NOMO-1 treated with DMSO at 0.1 percent for 48 hours (cell line): ENCODE data around the gene RAD51B.
"Not testable (repeated sequence)": the region's sequence is repeated elsewhere in the genome, so short reads cannot be mapped to it uniquely, and the experiment has no call there.

Experiments
- DNase-seq: peaks from one replicate; lab custom pipeline; 2025; ENCODE audit not compliant: unreplicated experiment; lab: John Stamatoyannopoulos, UW

The RAD51B gene

DNA sequence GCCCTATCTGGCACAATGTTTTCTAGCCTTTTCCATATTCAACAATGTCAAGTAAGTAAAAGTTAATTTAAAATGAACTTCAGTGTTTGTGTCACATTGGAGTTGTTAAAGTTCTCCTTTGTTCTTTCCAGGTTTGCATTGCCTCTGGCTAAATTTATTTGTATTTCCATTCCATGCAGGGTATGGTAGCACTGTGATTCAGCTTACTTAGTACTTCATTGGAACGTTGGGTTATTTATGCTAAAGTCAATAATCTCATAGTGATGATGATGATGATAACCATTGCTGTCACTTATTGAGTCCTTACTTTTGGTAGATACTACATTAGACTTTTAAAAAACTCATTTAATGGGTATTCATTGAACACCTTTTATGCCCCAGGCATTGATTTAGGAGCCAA, 286.9 kb downstream of the RAD51B start:
- DNase-seq: no peak

DNA sequence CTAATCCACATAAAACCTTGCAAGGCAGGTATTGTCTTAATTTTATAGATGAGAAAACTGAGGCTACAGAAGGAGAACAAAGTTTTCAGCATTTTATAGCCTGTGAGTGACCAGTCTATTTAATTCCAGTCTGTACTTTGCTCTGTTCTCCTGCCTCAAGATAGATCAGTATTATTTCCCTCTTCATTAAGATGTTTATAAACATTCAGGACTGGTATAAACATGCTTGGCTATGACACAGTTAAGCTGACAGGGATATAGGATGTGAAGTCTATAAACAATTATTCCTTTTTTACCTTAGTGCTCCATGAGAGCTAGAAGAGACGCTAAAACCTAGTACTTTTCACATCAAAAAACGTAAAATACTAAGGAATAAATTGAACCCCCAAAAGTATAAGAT, 287.3 kb downstream of the RAD51B start:
- DNase-seq: no peak

DNA sequence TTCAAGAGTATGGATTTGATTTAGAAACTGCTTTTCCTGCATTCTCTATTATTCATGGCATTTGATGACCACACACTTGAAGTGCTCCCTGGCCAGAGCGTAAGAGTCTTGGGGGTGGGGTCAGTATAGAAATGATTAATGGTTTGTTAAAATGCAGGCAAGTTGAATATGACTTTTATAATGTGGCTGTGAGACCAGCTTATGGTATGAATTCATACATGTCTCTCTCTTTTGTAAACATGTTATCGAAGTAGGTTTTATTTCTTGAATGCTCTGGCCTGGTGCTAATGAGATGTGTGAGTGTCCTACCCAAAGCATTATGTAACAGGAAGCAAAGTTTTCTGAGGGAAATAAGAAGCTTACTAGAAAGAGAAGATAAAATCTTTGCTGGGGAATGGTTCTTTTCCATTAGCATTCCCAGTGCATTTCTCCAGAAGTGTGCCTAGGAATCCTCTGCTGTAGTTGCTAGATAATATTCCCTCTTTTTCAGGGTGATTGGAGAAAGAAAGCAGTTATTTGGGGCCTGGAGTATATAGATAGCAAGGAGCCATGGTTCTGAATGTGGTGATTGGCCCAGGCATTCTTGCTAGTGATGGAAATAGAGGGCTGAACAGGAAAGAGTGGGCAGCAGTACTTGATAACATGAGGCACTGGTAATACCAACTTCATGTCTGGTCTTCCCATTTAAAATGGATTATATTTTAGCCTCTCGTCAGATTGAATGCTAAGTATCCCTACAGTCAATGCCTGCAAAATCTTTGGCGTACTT, 289.7 kb downstream of the RAD51B start:
- no peak for DNase-seq

DNA sequence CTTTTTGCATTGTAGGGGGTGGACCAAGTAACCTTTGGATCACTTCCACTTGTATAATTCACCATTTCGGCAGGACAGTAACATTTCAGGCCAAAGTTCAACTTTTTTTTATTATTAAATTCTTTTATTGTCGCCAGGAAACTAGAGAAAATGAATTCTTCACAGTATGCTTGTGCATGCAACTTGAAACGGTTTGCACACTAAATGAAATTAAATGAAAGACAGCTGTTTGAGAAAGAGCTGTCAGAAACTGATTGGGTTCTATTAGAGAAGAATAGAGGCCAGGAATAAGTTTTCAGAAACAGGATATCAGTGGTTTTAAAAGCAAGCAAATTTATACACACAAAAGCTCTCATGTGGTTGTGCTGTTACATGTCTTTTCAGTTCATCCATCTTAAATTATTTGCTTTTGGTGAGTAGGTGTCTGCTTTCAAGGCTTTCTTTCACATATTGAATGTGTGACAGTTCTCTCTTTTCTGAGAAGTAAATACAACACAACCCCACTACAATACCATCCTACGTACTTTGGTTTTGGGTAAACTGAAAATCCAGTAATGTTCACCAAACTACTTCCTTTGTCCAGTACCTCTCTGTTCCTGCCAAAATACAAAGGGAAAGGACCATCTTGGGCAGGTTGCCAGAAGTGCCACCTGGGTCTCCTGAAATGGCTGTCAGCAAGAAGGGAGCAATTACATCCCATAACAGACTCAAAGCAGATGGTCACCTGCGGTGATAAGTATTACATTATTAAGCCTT, 291.7 kb downstream of the RAD51B start:
- no peak for DNase-seq

DNA sequence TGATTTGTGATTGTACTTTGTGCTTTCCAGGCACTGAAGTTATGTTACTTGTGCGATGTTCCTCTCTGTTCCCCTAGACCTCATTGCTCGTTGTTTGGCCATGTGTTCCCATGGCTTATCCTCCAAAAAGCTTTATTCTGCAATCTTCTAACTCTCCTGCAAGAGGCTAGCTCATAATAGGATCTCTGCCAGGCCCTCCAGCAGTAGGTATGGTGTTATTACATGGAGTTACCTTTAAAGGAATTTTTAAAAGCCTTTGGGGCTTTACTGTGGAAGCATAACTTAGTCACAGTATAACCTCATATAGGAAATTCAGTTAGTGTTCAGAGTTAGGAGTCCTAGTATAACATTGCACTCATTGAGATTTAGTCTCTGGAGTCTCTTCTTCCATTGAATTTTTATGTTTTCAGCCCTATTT, 292.3 kb downstream of the RAD51B start:
- no peak for DNase-seq

DNA sequence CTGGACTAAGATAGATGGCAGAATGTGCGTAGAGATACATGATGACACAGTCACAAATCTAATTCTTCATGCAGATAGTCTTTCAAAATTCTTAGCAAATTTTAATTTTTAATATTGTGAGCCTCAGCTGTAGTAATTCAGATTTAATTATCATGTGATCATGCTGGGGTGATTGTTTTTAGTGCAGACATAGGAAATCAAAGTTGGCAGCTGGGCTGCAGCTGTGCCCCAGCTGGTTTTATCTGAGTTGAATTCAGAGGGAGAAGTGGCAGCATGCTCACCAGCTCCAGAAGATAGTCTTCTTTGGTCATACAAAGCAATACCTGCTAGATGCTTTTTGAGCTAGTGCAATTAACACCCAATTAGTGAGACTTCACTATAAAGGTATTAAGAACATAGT, 292.9 kb downstream of the RAD51B start:
- no peak for DNase-seq

DNA sequence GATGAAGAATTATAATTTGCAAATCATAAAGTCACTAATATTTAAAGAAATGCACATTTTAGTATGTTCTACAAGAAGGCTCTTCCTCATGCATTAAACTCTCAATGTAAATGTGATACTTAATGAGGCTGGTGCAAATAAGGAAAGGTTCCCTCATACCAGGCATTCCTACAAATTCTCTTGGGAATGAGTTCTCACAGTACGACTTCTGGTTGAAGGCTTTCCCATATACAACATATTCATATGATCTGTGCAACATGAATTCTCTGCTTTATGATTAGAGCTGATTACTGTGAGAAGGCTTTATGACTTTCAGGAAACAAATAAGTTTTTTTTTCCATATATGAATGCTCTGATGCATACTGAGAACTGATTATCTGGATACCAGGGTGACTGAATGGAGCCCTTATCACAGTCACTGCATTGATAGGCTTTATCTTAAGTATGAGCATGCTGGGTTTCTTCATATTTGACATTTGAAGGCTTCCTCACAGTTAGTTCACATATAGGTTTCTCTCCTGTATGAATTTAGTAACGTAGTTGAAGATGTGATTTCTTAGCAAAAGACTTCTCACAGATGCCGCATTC, 293.9 kb downstream of the RAD51B start:
- DNase-seq: no peak

DNA sequence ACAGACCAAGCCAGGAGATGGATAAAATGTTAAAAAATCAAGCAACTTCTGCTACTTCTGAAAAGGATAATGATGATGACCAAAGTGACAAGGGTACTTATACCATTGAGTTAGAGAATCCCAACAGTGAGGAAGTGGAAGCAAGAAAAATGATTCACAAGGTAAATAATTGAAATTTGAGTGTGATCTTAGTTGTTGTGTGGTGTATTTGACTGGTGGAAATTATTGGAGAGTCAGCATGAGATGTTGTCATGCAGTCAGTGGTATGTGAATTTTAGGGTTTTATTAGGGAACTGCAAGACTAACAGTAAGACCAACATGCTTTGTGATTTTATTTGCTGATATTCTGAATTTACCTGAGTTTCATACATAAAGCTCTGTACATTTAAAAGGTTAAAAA, 296.4 kb downstream of the RAD51B start:
- DNase-seq: not testable (repeated sequence)

DNA sequence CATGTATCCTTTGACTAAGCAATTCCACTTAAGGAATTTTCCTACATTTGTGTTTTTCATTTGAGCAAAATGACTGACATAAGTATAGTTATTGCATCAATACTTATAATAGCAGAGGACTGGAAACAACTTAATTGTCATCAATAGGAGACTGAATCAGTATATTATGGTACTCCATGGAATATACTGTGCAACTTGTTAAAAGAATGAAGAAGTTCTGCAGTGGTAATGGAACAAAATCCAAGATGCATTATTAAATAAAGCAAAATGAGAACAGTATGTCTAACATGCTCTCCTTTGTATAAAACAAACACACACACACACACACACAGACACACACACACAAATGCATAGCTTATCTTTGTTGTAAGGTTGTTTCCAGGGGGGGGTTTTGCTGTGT, 303.1 kb downstream of the RAD51B start:
- no peak for DNase-seq

DNA sequence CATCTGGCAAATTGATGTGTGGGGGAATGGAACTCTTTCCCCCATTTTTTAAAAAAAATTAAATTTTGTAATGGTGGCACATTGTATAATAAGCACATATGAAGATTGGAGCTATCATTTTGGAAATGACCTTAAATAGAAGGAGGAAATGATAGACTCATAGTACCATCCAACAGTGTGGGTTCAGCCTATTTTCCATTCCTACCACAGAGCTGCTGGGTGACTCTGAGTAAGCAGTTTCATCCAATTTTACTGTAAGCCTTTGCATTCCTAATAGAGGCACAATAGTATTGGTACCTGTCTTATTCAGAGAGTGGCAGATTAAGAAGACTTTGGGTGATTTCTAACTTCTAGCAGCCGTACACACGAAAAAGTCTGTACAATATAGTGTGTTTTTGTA, 304.5 kb downstream of the RAD51B start:
- DNase-seq: no peak

DNA sequence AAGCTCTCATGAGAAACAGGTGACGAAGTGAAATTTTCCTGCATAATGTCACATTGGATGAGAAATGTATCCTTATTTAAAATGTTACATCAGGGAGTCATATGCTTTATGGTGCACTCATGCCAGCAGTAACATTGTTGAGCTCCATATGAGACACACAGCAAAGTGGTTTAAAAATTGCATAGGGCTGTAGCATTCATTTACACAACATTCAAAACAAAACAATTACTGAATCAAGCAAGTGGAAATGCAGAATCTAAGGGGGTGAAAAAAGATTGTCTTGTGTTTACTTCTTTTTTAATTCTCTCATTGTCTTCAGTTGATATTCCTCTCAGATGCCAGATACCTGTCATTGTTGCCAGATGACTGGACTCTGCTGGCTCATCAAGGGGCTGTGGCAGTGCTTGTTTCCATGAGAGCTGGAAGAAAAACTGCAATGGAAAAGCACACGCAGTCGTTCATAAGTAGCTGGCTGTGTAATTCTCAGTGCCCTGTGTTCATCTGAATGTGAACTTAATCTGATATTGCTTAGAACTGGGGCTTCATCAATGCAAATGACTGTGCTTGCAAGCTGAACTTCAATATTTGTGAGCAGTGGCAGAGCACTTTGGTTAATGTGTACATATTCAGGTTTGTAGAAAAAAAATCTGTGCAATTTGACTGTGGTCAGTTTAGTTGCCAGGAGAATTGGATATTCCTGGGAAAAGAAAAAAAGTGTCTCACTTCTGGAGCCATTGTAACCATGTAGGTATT, 305.6 kb downstream of the RAD51B start:
- DNase-seq: no peak

DNA sequence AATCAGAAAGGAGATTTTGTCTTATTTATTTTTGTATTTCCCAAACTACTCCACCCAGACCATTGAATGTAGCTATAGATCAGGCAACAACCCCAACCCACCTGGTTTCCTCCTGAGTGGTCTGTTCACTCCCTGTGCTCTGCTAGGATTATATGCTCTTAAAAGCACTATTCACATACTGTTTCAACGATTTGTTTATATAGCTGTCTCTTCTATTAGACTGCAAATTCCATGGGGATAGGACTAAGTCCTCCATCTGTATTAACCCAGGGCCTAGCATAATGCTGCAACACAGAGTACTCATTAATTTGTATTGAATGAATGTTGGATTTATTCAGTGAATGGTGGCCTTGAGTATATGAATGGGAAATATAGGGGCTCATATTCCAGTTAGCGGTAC, 307.6 kb downstream of the RAD51B start:
- DNase-seq: no peak

DNA sequence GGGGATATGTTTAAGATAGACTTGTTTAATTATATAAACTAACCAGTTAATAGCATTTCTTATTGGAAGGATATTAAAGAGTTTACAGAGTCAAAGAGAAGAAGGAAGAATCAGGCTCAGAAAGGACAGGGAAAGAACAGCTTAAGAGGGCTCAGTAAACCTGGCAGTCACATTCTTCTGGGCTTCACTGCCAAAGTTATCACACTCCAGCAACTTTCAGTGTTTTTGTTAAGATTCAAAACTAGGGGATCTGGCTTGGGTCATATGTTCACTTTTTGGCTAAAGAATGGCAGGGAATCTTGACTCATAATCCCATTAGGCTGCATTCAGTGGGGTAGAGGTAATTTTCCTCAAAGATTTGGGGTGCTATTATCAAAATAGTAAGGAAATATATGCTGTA, 312.3 kb downstream of the RAD51B start:
- DNase-seq: no peak

DNA sequence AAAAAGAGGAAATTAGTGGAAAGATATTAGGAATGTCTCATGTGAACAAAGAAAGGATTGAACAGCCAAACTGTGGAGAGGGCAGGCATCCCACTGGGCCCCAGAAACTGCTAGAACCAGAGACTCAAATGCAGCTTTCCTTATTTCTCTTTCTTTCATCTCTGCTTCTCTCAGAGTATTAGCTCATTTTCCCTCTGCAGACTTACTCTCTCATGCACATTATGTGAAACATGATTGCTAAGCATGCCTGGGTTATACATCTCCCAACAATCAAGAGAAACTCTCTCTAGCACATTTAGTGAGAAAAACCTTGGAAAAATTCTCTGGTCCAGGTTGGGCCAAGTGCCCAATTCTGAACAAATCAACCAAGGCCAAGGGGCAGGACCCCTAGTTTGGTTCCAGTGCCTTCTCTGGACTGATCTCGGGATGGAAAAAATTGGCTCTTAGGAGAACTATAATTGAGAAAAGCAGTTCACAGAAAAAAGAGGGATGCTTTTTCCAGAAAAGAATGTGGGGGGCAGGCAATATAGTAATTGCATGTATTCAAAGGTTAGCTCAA, 313.1 kb downstream of the RAD51B start:
- no peak for DNase-seq

DNA sequence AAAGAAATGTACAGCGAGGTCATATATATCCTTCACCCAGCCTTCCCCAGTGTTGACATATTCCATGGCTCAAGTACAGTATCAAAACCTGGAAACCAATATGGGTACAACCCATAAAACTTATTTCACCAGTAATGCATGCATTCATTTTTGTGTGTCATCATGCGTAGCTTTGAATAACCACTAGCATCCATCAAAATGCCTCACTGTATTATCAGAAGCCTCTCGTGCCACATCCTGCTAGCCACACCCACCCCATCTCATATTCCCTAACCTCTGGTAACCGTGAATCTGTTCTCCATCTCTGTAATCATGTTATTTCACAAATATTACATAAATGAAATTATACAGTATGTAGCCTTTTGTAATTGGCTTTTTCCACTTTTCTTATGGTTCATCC, 314.3 kb downstream of the RAD51B start:
- no peak for DNase-seq

DNA sequence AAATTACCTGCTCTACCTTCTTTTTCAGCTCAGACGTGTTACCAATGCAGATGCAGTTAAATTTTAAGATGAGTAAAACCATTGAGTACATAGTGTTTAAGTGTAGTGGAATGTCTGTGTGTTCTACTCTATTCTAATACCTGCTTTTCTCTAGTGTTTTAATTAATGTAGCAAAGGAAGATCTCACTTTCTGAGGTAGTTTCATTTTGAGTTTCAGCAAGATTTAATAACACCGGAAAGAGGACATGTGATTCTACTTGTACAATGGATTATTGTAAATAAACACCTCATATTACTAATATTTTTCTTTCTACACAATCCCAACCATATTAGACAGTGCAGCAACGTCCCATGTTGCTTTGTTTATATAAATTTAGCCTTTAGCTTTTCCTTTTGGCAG, 315.4 kb downstream of the RAD51B start:
- DNase-seq: no peak

DNA sequence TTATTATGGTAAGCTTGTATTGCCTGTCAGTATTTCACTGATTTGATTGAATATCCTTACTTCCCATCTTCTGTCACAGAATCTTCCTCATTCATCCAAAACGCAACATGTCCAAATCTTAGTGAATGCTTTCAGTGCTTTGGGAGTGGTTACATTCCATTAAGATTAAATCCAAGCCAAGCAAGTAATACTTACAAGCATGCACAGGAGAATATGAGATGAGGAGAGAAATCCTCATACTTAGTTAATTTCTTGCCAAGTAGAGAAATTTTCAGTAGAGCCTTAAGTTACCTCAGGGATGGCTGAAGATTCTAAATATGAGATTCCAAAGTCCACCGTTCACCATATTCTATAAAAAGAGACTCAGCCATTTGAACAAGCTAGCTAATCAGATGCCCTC, 316.0 kb downstream of the RAD51B start:
- DNase-seq: no peak

DNA sequence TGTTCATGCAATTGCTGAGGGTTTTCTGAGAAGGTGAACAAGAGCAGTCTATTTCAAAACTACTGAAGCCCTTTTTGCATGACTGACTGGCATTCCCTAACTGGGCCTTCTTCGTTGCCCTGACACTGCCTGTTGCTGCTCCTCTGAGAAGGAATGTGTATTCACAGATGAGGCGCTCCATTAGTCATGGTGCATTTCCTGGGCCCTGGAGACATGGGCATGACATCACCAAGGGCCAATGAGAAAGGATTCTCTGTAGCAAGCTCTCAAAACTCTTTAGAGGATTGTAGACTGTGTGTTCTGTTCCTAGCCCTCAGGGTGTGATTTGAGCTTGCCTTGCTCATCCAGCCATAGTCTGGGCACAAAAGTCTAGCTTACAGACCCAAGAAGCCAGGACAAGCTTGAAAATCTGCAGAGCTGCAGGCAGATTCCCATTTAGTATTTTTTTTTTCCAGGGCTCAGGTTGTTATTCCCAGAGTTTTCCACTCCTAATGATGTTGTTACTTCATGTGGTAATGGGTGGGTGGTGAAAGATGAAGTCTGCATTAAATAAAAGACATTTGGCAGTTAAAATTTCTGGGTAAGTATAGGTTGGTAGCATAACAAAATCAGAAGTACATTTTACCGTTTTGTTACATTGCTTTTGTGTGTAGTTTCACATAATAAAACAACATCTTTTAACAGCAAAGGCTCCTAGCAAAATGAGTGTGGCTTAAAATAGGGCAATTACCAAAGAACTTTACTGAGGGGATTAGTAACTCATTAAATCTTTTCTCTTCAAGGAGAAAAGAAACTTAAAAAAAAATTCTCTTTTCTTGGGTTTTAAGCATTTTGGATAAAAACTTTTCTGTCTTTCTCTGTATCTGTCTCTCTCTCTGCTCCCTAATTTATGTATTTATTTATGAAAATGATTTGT, 318.4 kb downstream of the RAD51B start:
- DNase-seq: no peak

DNA sequence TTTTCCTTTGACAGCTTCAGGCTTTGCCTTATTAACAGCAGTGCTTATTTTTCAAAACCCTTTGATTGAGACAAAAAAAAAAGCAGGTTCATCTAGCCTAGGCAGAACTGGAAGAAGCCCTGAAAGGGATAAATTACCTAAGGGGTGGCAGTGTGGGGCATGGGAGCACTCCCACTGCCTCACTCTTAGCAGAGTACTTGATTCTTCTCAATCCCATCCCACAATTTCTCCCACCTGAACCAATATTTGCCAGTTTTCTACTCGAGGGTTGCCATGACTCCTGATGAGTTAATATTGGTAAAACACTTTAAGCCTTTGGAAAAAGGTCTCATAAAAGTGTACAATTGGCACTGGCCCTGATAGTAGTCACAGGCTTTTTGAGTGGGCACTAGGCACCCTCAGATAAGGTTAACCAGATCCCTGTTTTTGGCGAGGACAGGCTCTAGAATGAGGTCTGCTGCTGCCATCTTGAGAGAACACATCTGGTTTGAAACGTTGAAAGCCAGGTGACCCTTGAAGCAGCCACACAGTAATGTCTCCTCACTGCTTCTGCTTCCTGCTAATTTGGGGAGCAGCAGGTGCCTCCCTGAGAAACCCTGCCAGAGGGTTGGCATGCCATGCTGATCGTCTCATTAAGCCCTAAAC, 320.0 kb downstream of the RAD51B start:
- no peak for DNase-seq
